ENCODE data around the gene ANKRD7. TPM values are rescaled to one million over a fixed set of nuclear protein-coding genes. Genes with fewer than 3 reads are reported as not detected.

Gene ANKRD7
- total and polyA plus RNA-seq, 4 donors: 0.42 TPM; not detected in 3

GRCh38 chr7:118219157-118219512 lies 5.4 kb upstream of the ANKRD7 start:
- 92% methylated on average over 3 of the region's 3 CpGs for WGBS
- DNase-seq (ENCODE audit: low spot score): no peak
- H3K27me3 ChIP-seq (ENCODE audit: control insufficient read depth in 4 of 4, insufficient read depth in 4 of 4, low read length in 3 of 4): peaks cover 0 to 9% (median 3%) of the 10 kb centered on the region in 4 donors
- no peak overlapping the region for H3K27ac ChIP-seq (ENCODE audit: low read depth in 1 of 2, low read length in 2 of 2)
- no peaks in the 10 kb centered on the region for H3K36me3 ChIP-seq (ENCODE audit: control insufficient read depth in 4 of 4, insufficient read depth in 3 of 4, low read depth in 1 of 4, low read length in 3 of 4)
- no peak overlapping the region for H3K4me3 ChIP-seq (ENCODE audit: low read depth in 1 of 3, low read length in 3 of 3)
- H3K4me1 ChIP-seq (ENCODE audit: control insufficient read depth in 4 of 4, insufficient read depth in 4 of 4, low read length in 3 of 4): peaks cover 0 to 5% (median 3%) of the 10 kb centered on the region in 4 donors
- no peak overlapping the region for H3K9ac ChIP-seq (ENCODE audit: low read depth in 1 of 2, low read length in 2 of 2)
- no peaks in the 10 kb centered on the region for H3K9me3 ChIP-seq (ENCODE audit: control insufficient read depth in 4 of 4, low read length in 3 of 4)
- TF ChIP-seq GABPA (IDR thresholded peaks at IDR 0.05 in 1 of 2, conservative IDR thresholded peaks at IDR 0.05 in 1 of 2) (no peak), EGR1 (IDR thresholded peaks at IDR 0.05; ENCODE audit: low read depth in 2 of 2) (no peak), HNF4A (conservative IDR thresholded peaks at IDR 0.05) (no peak), ATF3 (IDR thresholded peaks at IDR 0.05) (no peak), NR2F2 (IDR thresholded peaks at IDR 0.05) (no peak), HNF4G (IDR thresholded peaks at IDR 0.05) (no peak), RAD21 (IDR thresholded peaks at IDR 0.05) (no peak), FOXA1 (IDR thresholded peaks at IDR 0.05) (no peak), REST (IDR thresholded peaks at IDR 0.05) (no peak), ZBTB33 (IDR thresholded peaks at IDR 0.05) (no peak), JUND (IDR thresholded peaks at IDR 0.05) (no peak), YY1 (IDR thresholded peaks at IDR 0.05) (no peak), TAF1 (conservative IDR thresholded peaks at IDR 0.05) (no peak), RXRA (IDR thresholded peaks at IDR 0.05) (no peak), SP1 (IDR thresholded peaks at IDR 0.05) (no peak), FOXA2 (IDR thresholded peaks at IDR 0.05) (no peak)
- TF ChIP-seq, protein P1, sequence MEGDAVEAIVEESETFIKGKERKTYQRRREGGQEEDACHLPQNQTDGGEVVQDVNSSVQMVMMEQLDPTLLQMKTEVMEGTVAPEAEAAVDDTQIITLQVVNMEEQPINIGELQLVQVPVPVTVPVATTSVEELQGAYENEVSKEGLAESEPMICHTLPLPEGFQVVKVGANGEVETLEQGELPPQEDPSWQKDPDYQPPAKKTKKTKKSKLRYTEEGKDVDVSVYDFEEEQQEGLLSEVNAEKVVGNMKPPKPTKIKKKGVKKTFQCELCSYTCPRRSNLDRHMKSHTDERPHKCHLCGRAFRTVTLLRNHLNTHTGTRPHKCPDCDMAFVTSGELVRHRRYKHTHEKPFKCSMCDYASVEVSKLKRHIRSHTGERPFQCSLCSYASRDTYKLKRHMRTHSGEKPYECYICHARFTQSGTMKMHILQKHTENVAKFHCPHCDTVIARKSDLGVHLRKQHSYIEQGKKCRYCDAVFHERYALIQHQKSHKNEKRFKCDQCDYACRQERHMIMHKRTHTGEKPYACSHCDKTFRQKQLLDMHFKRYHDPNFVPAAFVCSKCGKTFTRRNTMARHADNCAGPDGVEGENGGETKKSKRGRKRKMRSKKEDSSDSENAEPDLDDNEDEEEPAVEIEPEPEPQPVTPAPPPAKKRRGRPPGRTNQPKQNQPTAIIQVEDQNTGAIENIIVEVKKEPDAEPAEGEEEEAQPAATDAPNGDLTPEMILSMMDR (IDR thresholded peaks at IDR 0.05; ENCODE audit: low read depth, low read length, missing input control): no peak
- TF ChIP-seq, protein P2, sequence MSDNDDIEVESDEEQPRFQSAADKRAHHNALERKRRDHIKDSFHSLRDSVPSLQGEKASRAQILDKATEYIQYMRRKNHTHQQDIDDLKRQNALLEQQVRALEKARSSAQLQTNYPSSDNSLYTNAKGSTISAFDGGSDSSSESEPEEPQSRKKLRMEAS (IDR thresholded peaks at IDR 0.05): no peak

Data from liver (tissue), 9 donors.